ENCODE data around the gene IL17RA.

Gene IL17RA

GRCh38 chr22:17104336-17104935, 19.6 kb downstream of the IL17RA start:
- TF ChIP-seq EZH2 (IDR thresholded peaks at IDR 0.05; ENCODE audit: borderline replicate concordance, low read depth, low read length, severe bottlenecking) (no peak), CTCF (IDR thresholded peaks at IDR 0.05; ENCODE audit: borderline replicate concordance, extremely low read depth, low read length, poor library complexity, severe bottlenecking) (no peak)
- no peak overlapping the region for H2AFZ ChIP-seq (ENCODE audit: low read depth, low read length)
- no peaks in the 10 kb centered on the region for H3K27me3 ChIP-seq (ENCODE audit: insufficient read depth, low read length, poor library complexity)
- H3K36me3 ChIP-seq (ENCODE audit: insufficient read depth, low read length), result peaks cover 87% of the 10 kb centered on the region
- H3K4me3 ChIP-seq (ENCODE audit: low read depth in 1 of 2, low read length in 2 of 2), result no peak overlapping the region
- no peaks in the 10 kb centered on the region for H3K9me3 ChIP-seq (ENCODE audit: insufficient read depth, low read length, severe bottlenecking)
- ATAC-seq (ENCODE audit: insufficient read depth, low read depth), result no peak; the same call in 2 of the 3 replicates
- H3K79me2 ChIP-seq (ENCODE audit: insufficient read depth, low read length), result no peaks in the 10 kb centered on the region
- H3K4me2 ChIP-seq (ENCODE audit: insufficient read depth, low read length), result no peak overlapping the region
- H3K9ac ChIP-seq (ENCODE audit: low read depth, low read length), result no peak overlapping the region
- peaks cover 8% of the 10 kb centered on the region; the same call in 1 of the 2 replicates for H4K20me1 ChIP-seq (ENCODE audit: insufficient read depth, low read length)
- DNase-seq, result no peak
- no peak overlapping the region for H3K27ac ChIP-seq (ENCODE audit: low read length)
- H3K4me1 ChIP-seq (ENCODE audit: insufficient read depth, low read length), result peaks cover 4% of the 10 kb centered on the region; the same call in 1 of the 2 replicates

DNA sequence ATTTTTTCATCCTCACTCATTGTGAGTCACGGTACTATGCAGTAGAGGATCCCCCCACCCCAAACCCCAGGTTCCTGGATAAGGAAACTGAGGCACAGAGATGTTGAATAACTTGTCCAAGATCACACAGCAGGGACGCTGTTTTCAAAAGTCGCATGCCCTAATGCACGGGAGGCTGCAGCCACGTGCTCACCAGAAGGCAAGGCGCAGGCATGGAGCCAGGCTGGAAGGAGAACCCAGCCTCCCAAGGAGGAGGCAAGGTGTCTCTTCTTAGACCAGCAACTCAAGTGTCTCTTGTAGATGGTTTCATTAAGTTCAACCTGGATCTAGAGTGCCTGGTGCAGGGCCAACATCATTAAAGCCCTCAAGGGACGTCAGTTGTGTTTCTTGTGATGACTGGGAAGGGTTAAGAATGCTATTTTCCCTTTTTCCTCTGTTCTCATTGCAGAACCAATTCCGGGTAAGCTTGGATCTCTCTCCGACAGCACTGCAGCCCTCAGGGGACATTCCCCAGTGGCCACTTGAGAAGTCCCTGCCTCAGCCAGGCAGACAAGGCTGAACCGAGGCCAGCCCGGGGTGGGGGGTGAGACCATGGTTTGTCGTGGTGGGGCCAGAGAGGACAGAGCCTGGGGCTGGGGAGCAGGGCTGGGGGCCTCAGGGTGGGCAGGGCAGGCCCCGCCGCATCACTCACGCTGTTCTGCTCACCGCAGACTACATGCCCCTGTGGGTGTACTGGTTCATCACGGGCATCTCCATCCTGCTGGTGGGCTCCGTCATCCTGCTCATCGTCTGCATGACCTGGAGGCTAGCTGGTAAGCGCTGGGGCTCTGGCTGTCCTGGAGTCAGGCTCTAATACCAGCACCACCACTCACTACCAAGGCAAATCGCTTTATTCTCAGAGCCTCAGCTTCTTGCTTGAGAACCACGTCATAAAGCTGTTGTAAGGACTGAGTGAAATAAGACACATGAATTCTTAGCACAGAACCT, 20.6 kb downstream of the IL17RA start:
- Histone ChIP-seq H3K27ac (ENCODE audit: low read length) (no peak overlapping the region; the same call in 1 of the 2 replicates), H3K4me3 (ENCODE audit: low read depth in 1 of 2, low read length in 2 of 2) (no peak overlapping the region), H3K4me2 (ENCODE audit: insufficient read depth, low read length) (no peak overlapping the region), H3K4me1 (ENCODE audit: insufficient read depth, low read length) (no peaks in the 10 kb centered on the region), H3K9ac (ENCODE audit: low read depth, low read length) (no peak overlapping the region), H4K20me1 (ENCODE audit: insufficient read depth, low read length) (peaks cover 8% of the 10 kb centered on the region; the same call in 1 of the 2 replicates), H2AFZ (ENCODE audit: low read depth, low read length) (no peak overlapping the region), H3K27me3 (ENCODE audit: insufficient read depth, low read length, poor library complexity) (no peaks in the 10 kb centered on the region), H3K9me3 (ENCODE audit: insufficient read depth, low read length, severe bottlenecking) (no peaks in the 10 kb centered on the region), H3K79me2 (ENCODE audit: insufficient read depth, low read length) (no peaks in the 10 kb centered on the region), H3K36me3 (ENCODE audit: insufficient read depth, low read length) (peaks cover 83% of the 10 kb centered on the region)
- DNase-seq (no peak), ATAC-seq (ENCODE audit: insufficient read depth, low read depth) (no peak)
- TF ChIP-seq CTCF (IDR thresholded peaks at IDR 0.05; ENCODE audit: borderline replicate concordance, extremely low read depth, low read length, poor library complexity, severe bottlenecking) (no peak), EZH2 (IDR thresholded peaks at IDR 0.05; ENCODE audit: borderline replicate concordance, low read depth, low read length, severe bottlenecking) (no peak)

DNA sequence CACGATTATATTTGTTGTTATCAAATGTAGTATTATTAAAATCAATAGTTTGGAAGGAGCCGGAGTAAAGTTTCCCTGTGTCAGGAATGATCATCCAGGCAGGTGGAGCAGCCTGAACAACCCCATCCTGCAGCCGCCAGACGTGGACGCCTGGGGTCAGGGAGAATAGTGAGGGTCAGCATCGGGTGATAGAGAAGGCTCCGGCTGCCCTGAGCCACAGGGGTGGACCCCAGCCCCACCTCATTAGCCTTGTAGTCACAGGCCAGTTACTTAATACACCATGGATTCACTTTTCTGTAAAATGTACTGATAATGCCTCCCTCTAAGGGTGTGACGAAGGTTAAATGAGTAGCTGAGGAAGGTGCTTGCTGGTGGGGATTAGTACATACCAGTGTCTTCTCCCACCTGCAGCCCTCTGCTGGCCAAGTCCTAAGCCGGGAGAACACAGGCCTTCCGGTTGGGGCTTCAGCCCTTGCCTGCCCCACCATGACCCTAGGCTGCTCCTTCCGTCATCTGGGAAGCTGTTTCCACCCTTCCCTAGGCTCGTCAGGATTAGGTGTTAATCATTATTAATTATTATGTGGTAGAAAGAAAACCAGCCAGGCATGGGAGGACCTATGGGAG, 21.5 kb downstream of the IL17RA start:
- DNase-seq (no peak), ATAC-seq (ENCODE audit: insufficient read depth, low read depth) (no peak)
- H3K9ac ChIP-seq (ENCODE audit: low read depth, low read length), result no peak overlapping the region
- no peak overlapping the region for H3K4me2 ChIP-seq (ENCODE audit: insufficient read depth, low read length)
- peaks cover 7% of the 10 kb centered on the region; the same call in 1 of the 2 replicates for H4K20me1 ChIP-seq (ENCODE audit: insufficient read depth, low read length)
- no peaks in the 10 kb centered on the region for H3K79me2 ChIP-seq (ENCODE audit: insufficient read depth, low read length)
- peaks cover 75% of the 10 kb centered on the region for H3K36me3 ChIP-seq (ENCODE audit: insufficient read depth, low read length)
- no peaks in the 10 kb centered on the region for H3K4me1 ChIP-seq (ENCODE audit: insufficient read depth, low read length)
- no peaks in the 10 kb centered on the region for H3K27me3 ChIP-seq (ENCODE audit: insufficient read depth, low read length, poor library complexity)
- no peak overlapping the region for H3K4me3 ChIP-seq (ENCODE audit: low read depth in 1 of 2, low read length in 2 of 2)
- TF ChIP-seq EZH2 (IDR thresholded peaks at IDR 0.05; ENCODE audit: borderline replicate concordance, low read depth, low read length, severe bottlenecking), result no peak
- TF ChIP-seq CTCF (IDR thresholded peaks at IDR 0.05; ENCODE audit: borderline replicate concordance, extremely low read depth, low read length, poor library complexity, severe bottlenecking), result no peak
- no peak overlapping the region for H2AFZ ChIP-seq (ENCODE audit: low read depth, low read length)
- H3K27ac ChIP-seq (ENCODE audit: low read length), result no peak overlapping the region
- no peaks in the 10 kb centered on the region for H3K9me3 ChIP-seq (ENCODE audit: insufficient read depth, low read length, severe bottlenecking)

All from DND-41 (cell line).